Measurements from ENCODE around the gene HYAL2. TPM values are rescaled to one million over a fixed set of nuclear protein-coding genes. Genes with fewer than 3 reads are reported as not detected.

HYAL2 gene
- total RNA-seq, 3 donors from 2014 or later = 66.0 to 215 (median 96.0) TPM

GRCh38 chr3:50269460-50269859 lies 53.1 kb downstream of the HYAL2 start:
- no peaks in the 10 kb centered on the region for H3K27me3 ChIP-seq
- H3K9me3 ChIP-seq = no peaks in the 10 kb centered on the region
- H3K36me3 ChIP-seq = no peaks in the 10 kb centered on the region
- TF ChIP-seq POLR2A (IDR thresholded peaks at IDR 0.05) = no peak
- TF ChIP-seq CTCF (IDR thresholded peaks at IDR 0.05) = no peak
- no peak for TF ChIP-seq POLR2AphosphoS5 (IDR thresholded peaks at IDR 0.05)
- intact Hi-C loops (cut with DNase I; ENCODE audit: low total_unique reads) = no loop called here
- H3K4me1 ChIP-seq = peaks cover 17 to 40% of the 10 kb centered on the region in 2 donors
- H3K27ac ChIP-seq = peak overlapping the region; percentile 94 to 100
- no peak for DNase-seq (ENCODE audit: low spot score in 2 of 2)
- H3K4me3 ChIP-seq = peak overlapping the region; percentile 9 to 40 (median 28)

GRCh38 chr3:50268703-50269451 lies 53.7 kb downstream of the HYAL2 start, which contains the start of gene SEMA3B:
Gene SEMA3B, plus strand, starts transcription at chr3:50269147. Its CDS starts 94 bp downstream, at chr3:50269241.
- peak within 1 kb of the TSS; percentile 94 to 100 for H3K27ac ChIP-seq
- H3K36me3 ChIP-seq = no peaks in the 10 kb centered on the region
- peak in 1 of 2 donors; percentile 67 for DNase-seq (ENCODE audit: low spot score in 2 of 2)
- no peaks in the 10 kb centered on the region for H3K27me3 ChIP-seq
- no peak for TF ChIP-seq CTCF (IDR thresholded peaks at IDR 0.05)
- no peak for TF ChIP-seq POLR2A (IDR thresholded peaks at IDR 0.05)
- TF ChIP-seq POLR2AphosphoS5 (IDR thresholded peaks at IDR 0.05) = no peak
- no peaks in the 10 kb centered on the region for H3K9me3 ChIP-seq
- intact Hi-C loops (cut with DNase I; ENCODE audit: low total_unique reads) = no loop called here
- peak within 1 kb of the TSS; percentile 40 to 51 (median 47) for H3K4me3 ChIP-seq
- H3K4me1 ChIP-seq = peaks cover 17 to 46% of the 10 kb centered on the region in 2 donors

- peak overlapping the region; percentile 94 to 100 for H3K27ac ChIP-seq
- peaks cover 17 to 47% of the 10 kb centered on the region in 2 donors for H3K4me1 ChIP-seq
- DNase-seq (ENCODE audit: low spot score in 2 of 2) = no peak
- intact Hi-C loops (cut with DNase I; ENCODE audit: low total_unique reads) = no loop called here
- H3K36me3 ChIP-seq = no peaks in the 10 kb centered on the region
- no peaks in the 10 kb centered on the region for H3K9me3 ChIP-seq
- H3K4me3 ChIP-seq = peak overlapping the region; percentile 40 to 51 (median 47)
- no peaks in the 10 kb centered on the region for H3K27me3 ChIP-seq
- no peak for TF ChIP-seq CTCF (IDR thresholded peaks at IDR 0.05)
- TF ChIP-seq POLR2AphosphoS5 (IDR thresholded peaks at IDR 0.05) = no peak
- no peak for TF ChIP-seq POLR2A (IDR thresholded peaks at IDR 0.05)
Observed at GRCh38 chr3:50268276-50268675, 54.3 kb downstream of the HYAL2 start.

Other genes starting within 250 kb of the HYAL2 start
- 100 to 1,000 TPM; 214 to 343 (median 296) TPM for gene RBM5, start 233.8 kb downstream of the HYAL2 start, total RNA-seq
- gene SEMA3F, start 167.4 kb downstream of the HYAL2 start, total RNA-seq = 10 to 100 TPM in 2 of 3 donors, 1 to 10 TPM in 1; 7.7 to 49.8 (median 26.9) TPM
- gene GNAT1, start 131.1 kb downstream of the HYAL2 start, total RNA-seq = not detected
- gene SLC38A3, start 117.5 kb downstream of the HYAL2 start, total RNA-seq = 1 to 10 TPM in 1 of 3 donors, under 1 TPM in 1, not detected in 1; 0.98 to 2.5 TPM
- gene GNAI2, start 86.5 kb downstream of the HYAL2 start, total RNA-seq = 100 to 1,000 TPM in 2 of 3 donors, 10 to 100 TPM in 1; 95.3 to 232 (median 162) TPM
- gene SEMA3B, start 53.6 kb downstream of the HYAL2 start, total RNA-seq = 10 to 100 TPM; 10.1 to 17.6 (median 11.1) TPM
- not detected for gene LSMEM2, start 43.7 kb downstream of the HYAL2 start, total RNA-seq
- gene IFRD2, start 30.3 kb downstream of the HYAL2 start, total RNA-seq = 10 to 100 TPM; 50.4 to 82.3 (median 72.7) TPM
- gene HYAL3, start 23.3 kb downstream of the HYAL2 start, total RNA-seq = 1 to 10 TPM; 2.3 to 6.4 (median 2.7) TPM
- gene NAA80, start 23.3 kb downstream of the HYAL2 start, total RNA-seq = 1 to 10 TPM; 6.0 to 8.8 (median 8.5) TPM
- 10 to 100 TPM in 1 of 3 donors, 1 to 10 TPM in 2; 3.5 to 16.1 (median 4.8) TPM for gene HYAL1, start 19.2 kb downstream of the HYAL2 start, total RNA-seq
- gene TUSC2, start 5.5 kb upstream of the HYAL2 start, total RNA-seq = 10 to 100 TPM; 18.1 to 25.9 (median 21.3) TPM
- gene RASSF1, start 18.1 kb upstream of the HYAL2 start, total RNA-seq = 10 to 100 TPM; 42.7 to 63.6 (median 49.8) TPM
- 1 to 10 TPM in 2 of 3 donors, under 1 TPM in 1; 0.32 to 2.6 (median 1.9) TPM for gene ZMYND10, start 23.0 kb upstream of the HYAL2 start, total RNA-seq
- gene NPRL2, start 28.0 kb upstream of the HYAL2 start, total RNA-seq = 10 to 100 TPM; 17.4 to 31.5 (median 29.5) TPM
- 10 to 100 TPM; 23.6 to 30.1 (median 28.8) TPM for gene CYB561D2, start 28.1 kb upstream of the HYAL2 start, total RNA-seq
- gene TMEM115, start 36.8 kb upstream of the HYAL2 start, total RNA-seq = 10 to 100 TPM; 46.7 to 67.3 (median 47.9) TPM
- 1 to 10 TPM in 2 of 3 donors, under 1 TPM in 1; 0.80 to 2.0 (median 1.5) TPM for gene CACNA2D2, start 180.9 kb upstream of the HYAL2 start, total RNA-seq
- 10 to 100 TPM; 10.7 to 16.8 (median 15.1) TPM for gene C3orf18, start 245.0 kb upstream of the HYAL2 start, total RNA-seq
- 10 to 100 TPM in 1 of 3 donors, 1 to 10 TPM in 2; 6.1 to 10.7 (median 9.2) TPM for gene HEMK1, start 246.8 kb upstream of the HYAL2 start, total RNA-seq